AG09319 (cell line): ENCODE data around the gene GTF2F1.
A peak's percentile ranks its signal among the peaks of the same experiment; 100 is the strongest.
"Not testable (repeated sequence)": the region's sequence is repeated elsewhere in the genome, so short reads cannot be mapped to it uniquely, and the experiment has no call there.

Experiments used
- DNase-seq: peaks from one replicate; pipeline ENCODE4 v3.0.0-alpha.2; 2010; ENCODE audit warnings: low read depth; ENCODE audit errors: extremely low read depth
- TF ChIP-seq, protein P1 (sequence below): IDR thresholded peaks from 2 replicates; pipeline ENCODE4 v1.5.1; 2011; ENCODE audit warnings: low read depth, mild to moderate bottlenecking, inconsistent platforms, low read length, moderate library complexity

GTF2F1 gene

DNA sequence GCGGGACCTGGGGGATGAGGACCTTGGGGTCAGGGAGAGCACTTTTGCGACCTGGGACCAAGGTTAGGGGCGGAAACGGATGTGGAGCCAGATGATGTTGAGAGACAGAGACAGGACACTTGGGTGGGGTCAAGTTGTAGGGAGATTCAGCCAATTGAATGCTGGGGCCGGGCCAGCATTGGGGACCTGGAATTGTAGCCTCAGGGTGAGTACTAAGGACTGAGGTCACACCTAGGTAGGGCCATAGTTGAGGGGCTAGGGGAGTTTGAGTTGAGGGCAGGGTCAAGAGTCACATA lies 19.2 kb downstream of the GTF2F1 start:
- no peak for DNase-seq
- TF ChIP-seq, protein P1, sequence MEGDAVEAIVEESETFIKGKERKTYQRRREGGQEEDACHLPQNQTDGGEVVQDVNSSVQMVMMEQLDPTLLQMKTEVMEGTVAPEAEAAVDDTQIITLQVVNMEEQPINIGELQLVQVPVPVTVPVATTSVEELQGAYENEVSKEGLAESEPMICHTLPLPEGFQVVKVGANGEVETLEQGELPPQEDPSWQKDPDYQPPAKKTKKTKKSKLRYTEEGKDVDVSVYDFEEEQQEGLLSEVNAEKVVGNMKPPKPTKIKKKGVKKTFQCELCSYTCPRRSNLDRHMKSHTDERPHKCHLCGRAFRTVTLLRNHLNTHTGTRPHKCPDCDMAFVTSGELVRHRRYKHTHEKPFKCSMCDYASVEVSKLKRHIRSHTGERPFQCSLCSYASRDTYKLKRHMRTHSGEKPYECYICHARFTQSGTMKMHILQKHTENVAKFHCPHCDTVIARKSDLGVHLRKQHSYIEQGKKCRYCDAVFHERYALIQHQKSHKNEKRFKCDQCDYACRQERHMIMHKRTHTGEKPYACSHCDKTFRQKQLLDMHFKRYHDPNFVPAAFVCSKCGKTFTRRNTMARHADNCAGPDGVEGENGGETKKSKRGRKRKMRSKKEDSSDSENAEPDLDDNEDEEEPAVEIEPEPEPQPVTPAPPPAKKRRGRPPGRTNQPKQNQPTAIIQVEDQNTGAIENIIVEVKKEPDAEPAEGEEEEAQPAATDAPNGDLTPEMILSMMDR, result no peak

DNA sequence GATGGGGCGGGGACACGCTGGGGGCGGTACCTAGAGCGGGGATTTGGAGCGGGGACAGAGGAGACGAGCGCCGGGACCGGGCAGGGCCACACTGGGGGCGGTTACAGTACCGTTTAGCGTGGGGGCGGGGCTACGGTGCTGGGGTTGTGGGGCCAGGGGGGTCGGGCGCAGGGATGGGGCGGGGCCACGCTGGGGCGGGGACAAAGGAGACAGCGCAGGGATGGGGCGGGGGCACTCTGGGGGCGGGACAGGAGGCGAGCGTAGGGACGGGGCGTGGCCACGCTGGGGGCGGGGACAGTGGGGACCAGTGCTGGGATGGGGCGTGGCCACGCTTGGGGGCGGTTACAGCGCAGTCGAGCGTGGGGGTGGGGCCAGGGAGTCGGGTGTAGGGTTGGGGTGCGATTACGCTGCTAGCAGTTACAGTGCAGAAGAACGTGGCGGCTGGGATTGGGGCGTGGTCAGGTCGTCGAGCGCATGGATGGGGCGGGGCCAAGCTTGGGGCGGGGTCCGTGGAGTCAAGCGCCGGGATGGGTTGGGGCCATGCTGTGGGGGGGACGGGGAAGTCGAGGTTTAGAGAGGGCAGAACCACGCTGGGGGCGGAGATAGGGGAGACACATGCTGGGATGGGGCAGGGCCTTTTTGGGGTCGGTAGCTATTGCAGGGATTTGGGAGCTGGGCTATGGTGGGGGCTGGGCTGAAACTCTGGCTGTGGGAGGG lies 19.7 kb downstream of the GTF2F1 start:
- TF ChIP-seq, protein P1, result no peak
- DNase-seq, result peak; percentile 97

DNA sequence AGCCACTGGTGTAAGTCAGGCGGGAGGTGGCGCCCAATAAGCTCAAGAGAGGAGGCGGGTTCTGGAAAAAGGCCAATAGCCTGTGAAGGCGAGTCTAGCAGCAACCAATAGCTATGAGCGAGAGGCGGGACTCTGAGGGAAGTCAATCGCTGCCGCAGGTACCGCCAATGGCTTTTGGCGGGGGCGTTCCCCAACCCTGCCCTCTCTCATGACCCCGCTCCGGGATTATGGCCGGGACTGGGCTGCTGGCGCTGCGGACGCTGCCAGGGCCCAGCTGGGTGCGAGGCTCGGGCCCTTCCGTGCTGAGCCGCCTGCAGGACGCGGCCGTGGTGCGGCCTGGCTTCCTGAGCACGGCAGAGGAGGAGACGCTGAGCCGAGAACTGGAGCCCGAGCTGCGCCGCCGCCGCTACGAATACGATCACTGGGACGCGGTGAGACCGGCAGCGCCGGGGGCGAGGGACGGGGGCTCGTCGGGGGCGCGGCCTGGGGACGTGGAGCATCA lies 20.3 kb downstream of the GTF2F1 start, which contains the start of gene ALKBH7:
Gene ALKBH7 (plus strand): TSS at position 201 of the 502 bp plus-strand sequence. CDS start 27 bp downstream, at position 228.
- peak; percentile 100 for DNase-seq
- TF ChIP-seq, protein P1, result no peak

DNA sequence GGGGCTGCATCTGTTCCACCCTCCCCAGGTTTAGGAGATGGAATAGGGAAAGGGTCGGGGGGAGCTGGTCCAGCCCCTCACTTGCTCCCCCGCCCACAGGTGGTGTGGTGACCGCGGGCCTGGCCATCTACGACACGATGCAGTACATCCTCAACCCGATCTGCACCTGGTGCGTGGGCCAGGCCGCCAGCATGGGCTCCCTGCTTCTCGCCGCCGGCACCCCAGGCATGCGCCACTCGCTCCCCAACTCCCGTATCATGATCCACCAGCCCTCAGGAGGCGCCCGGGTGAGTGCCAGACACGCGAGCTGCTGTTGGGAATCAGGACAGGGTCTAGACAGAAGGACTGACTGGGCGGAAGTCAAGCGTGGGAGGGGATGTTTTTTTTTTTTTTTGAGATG lies 28.6 kb downstream of the GTF2F1 start:
- TF ChIP-seq, protein P1, result no peak
- no peak for DNase-seq

DNA sequence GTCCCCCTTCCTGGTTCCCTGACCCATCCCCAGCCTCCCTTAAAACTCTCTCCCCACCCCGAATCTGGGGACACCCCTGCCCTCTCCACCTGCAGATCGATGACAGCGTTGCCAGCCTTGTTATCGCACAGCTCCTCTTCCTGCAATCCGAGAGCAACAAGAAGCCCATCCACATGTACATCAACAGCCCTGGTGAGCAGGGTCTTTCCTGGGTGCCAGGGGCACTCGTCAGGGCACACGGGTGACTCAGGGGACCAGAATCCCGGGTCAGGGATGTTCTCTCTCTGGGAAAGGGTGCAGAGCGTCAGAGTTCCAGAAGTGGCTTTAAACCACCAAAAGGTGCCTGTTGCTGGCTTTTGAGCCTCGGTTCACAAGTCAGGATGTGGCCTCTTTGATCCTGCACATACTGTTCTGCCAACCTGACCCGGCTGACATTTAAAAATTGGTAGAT lies 30.6 kb downstream of the GTF2F1 start:
- TF ChIP-seq, protein P1, result no peak
- DNase-seq, result no peak

DNA sequence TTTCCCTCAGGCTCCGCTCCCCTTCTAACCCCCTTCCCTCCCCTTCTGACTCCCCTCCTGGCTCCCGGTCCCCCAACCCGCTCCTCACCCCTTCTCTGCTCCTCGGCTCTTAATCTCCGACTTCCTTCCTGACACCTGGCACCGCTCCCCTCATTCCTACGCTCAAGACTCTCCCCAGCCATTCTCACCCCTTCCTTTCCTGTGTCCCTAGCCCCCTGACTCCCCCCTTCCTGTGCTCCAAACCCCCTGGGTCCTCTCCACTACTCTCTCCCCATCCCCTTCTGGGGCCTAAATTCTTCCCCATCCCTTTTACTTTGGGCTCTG lies 31.0 kb downstream of the GTF2F1 start:
- TF ChIP-seq, protein P1, result no peak
- no peak for DNase-seq

DNA sequence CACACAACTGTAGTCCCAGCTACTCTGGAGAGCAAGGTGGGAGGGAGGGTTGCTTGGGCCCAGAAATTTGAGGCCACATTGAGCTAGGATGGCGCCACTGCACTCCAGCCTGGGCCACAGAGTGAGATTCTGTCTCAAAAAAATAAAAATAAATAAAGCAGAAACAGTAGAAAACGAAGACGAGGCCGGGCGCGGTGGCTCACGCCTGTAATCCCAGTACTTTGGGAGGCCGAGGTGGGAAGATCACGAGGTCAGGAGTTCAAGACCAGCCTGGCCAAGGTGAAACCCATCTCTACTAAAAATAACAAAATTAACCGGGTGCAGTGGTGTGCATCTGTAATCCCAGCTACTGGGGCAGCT lies 32.1 kb downstream of the GTF2F1 start:
- DNase-seq, result not testable (repeated sequence)

DNA sequence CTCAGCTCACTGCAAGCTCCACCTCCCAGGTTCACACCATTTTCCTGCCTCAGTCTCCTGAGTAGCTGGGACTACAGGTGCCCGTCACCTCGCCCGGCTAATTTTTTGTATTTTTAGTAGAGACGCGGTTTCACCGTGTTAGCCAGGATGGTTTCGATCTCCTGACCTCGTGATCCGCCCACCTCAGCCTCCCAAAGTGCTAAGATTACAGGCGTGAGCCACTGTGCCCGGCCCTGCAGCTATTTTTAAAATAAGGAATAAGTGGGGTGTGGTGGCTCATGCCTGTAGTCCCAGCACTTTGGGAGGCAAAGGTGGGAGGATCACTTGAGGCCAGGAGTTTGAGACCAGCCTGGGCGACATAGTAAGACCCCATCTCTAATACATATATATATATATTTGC lies 32.5 kb downstream of the GTF2F1 start:
- not testable (repeated sequence) for DNase-seq
